ENCODE data around the gene CARS1. TPM values are rescaled to one million over a fixed set of nuclear protein-coding genes. Genes with fewer than 3 reads are reported as not detected.

The CARS1 gene
- total and polyA plus RNA-seq, 2 of the 4 experiments (the other 2 are of a cell fraction): 72.7 to 78.3 TPM

- TF ChIP-seq ELK1 (IDR thresholded peaks at IDR 0.05; ENCODE audit: borderline replicate concordance, low read depth, low read length) (no peak), RFX5 (IDR thresholded peaks at IDR 0.05; ENCODE audit: low read depth, low read length) (no peak)
These were observed 5.8 kb downstream of the CARS1 start (continued) for GRCh38 chr11:3051196-3052108.

All from IMR-90 (cell line).